Right kidney (tissue), 1 donor: Measurements from ENCODE around the gene ADAMTS8.

ENCODE experiments used
- DNase-seq: peaks from one replicate; pipeline ENCODE4 v3.0.0-alpha.2; 2016

ADAMTS8 gene

GRCh38 chr11:130420478-130421198 is 7.8 kb downstream of the ADAMTS8 start:
- no peak for DNase-seq

DNA sequence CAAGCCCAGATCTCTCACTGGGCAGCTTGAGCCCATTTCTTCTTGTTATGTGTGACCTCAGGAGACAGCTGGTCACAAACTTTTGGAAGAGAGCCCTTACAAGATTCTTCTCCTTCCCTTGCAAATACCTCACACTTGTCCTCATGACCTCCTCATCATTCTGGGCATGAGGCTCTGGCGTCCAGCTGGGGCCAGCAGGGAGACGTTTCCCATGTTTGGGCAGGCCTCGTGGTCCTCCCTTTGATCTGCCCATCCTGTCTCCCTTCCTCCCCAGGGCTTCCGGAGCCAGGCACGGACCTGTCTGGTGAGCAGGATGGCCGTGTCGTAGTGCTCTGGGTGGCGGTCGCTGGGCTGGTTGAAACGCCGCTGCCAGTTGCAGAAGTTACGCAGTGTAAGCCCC is 9.7 kb downstream of the ADAMTS8 start:
- no peak for DNase-seq

GRCh38 chr11:130418210-130418609 is 10.2 kb downstream of the ADAMTS8 start:
- no peak for DNase-seq

DNA sequence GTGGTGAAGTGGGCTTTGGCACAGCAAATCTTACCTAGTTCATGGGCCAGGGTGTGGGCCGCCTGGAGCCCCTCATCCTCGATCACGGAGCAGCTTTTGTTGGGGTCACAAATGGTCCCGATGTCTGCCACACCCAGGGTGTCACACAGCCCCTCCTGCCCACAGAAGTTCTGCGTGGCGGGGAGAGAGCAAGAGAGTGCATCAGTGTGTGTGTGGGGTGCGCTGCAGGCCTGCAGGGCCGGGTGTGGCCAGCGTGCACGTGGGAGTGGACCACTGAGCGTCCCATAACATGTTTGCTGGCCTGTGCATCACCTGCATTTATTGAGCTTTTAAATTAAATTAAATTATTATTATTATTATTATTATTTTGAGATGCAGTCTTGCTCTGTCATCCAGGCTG is 11.5 kb downstream of the ADAMTS8 start:
- DNase-seq: no peak

DNA sequence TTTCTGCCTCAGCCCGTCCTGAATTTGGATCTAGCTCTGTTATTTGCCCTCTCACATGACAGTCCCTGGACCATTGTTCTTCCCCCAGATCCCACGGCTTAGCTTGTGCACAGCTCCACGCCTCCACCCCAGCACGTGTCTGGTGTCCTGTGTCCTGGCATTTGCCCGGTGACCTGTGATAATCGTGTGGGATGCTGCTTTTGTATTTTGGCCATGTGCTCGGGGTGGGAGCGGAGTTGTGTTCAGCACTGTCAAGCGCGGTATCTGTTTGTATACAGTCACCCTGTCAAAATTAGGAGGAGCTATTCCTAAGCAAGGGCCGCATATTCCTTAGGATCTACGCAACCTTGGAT is 11.9 kb downstream of the ADAMTS8 start:
- DNase-seq: no peak

GRCh38 chr11:130415731-130416529 is 12.5 kb downstream of the ADAMTS8 start:
- DNase-seq: peak; percentile 52

DNA sequence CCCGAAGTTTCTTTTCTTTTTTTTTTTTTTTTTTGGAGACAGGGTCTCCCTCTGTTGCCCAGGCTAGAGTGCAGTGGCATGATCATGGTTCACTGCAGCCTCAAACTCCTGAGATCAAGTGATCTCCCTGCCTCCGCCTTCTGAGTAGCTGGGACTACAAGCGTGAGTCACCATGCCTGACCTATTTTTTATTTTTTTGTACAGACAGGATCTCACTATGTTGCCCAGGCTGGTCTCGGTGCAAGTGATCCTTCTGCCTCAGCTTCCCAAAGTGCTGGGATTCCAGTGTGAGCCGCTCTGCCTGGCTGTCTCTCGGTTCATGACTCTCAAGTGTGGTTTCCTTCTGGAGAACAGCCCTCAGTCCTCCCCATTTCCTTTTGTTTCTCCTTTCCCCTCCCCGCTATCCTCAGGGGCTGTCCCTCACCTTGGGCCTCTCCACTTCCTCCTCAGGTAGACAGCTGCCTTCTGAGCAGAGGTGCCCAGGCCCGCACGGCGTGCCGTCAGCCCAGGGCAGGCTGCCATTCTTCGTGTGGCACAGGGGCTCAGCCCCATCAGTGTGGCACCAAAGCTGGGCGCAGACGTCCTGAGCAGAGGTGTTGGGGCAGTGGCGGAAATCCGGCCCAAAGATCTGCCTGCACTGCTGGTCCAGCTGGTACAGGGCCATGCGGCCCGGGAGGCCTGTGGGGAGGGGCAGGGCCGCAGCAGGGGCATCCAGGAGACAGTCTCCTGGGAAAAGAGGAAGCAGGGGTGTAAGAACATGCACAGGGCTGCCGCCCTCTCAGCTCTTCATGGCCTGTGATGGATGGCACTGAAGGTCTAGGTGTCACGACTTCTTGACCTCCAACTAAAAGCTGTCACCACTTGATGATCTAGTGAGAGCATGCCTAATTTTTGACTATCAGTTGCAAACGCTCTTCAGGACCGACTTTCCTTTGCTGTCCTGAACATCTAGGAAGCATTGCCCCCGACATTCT is 14.0 kb downstream of the ADAMTS8 start:
- DNase-seq: no peak

GRCh38 chr11:130413405-130414106 is 14.9 kb downstream of the ADAMTS8 start:
- DNase-seq: no peak

GRCh38 chr11:130411223-130411622 is 17.2 kb downstream of the ADAMTS8 start:
- DNase-seq: no peak

GRCh38 chr11:130409594-130410388 is 18.6 kb downstream of the ADAMTS8 start:
- DNase-seq: no peak

DNA sequence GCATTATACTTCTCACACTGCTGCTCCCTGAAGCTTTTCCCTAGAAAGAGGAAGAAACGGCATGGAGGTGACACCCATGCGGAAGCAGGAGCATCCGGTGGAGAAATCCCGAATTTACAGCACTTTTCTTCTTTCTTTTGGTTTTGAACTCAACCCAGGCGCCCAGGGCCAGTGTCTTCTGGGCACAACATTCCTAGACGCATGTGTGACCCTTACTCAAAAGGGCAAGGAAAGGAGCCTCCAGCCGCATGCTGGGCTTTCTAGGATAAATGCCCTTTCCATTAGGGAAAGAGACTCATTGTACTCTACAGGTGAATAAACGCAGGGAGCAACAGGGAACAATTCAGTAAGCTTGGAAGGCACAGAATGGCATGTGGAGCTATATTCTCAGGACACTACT is 19.5 kb downstream of the ADAMTS8 start:
- DNase-seq: no peak

DNA sequence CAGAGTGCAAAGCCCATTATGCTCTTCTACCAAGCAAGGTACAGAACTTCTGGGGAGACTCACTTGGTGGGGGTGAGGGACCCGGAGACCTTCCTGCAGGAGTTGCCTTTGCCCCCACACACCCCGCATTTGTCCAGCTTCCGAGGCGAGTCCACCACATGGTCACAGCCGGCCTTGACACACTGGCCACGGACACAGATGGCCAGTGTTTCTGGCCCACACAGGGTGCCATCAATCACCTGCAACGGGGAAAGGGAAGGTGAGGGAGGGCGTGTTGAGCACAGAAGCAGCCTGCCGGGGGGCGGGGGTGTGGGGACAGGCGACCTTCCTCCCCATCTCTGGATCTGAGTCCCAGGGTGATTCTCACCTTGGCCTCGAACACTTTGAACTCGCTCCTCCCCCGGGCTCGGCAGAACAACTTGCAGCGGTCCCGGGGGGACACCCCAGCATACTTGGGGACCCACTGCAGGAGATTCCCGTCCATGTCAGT is 20.0 kb downstream of the ADAMTS8 start:
- no peak for DNase-seq

GRCh38 chr11:130407978-130408377 is 20.4 kb downstream of the ADAMTS8 start:
- no peak for DNase-seq

GRCh38 chr11:130405428-130405827 is 23.0 kb downstream of the ADAMTS8 start:
- DNase-seq: no peak

DNA sequence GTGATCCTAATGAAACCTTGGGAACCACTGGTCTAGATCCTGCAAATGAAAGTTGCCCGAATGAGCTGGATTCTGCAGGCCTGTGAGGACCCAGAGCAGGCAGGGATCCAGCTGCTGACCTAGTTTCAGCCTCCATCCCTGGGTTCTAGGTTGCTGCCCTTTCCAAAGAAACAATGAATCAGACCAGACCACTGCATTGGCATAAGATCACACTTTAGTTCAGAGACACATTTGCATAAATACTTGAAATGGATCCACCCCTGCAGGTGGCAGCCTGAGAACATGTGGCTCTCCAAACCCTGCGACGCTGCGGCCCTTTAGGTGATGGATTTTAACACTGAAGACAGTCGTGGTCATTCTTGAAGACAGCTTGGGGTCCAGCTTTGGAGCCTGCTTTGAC is 23.7 kb downstream of the ADAMTS8 start:
- no peak for DNase-seq

DNA sequence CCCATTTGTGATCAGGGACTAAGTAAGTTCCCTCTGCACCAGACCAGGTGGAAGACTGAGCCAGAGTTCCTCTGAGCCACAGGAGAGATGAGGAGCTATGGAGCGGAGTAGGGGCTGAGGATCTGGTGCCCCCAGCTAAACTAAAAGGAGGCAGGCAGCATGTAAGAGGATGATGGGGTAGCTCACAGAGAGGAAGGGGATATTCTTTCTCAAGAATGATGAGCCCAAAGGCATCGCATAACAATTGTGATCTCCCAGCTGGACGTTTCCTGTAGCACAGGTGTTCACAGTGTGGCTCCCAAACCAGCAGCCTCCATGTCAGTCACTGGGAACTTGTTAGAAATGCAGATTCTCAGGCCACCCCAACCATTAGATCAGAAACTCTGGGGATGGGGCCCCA is 24.4 kb downstream of the ADAMTS8 start:
- DNase-seq: no peak

- DNase-seq: peak; percentile 54
Observed at GRCh38 chr11:130403271-130403804, 25.1 kb downstream of the ADAMTS8 start.

DNA sequence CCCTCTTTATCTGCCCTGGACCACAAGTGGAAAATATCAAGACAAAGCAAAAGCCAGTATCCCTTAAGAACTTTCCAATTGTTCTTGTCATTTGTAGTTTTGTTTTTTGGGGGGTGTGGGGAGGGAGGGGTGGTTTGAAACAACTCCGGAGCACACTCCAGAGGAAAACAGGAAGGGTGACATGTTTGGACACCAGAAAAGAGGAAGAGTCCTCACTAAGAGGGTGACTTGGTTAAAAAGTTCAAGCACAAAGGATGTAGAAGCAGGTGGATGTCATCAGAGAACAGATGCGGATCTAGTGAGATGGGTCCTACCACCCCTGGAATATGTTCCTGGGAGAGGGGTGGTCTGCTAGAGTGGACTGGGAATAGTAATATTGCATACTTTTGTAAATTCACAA is 25.8 kb downstream of the ADAMTS8 start:
- no peak for DNase-seq

DNA sequence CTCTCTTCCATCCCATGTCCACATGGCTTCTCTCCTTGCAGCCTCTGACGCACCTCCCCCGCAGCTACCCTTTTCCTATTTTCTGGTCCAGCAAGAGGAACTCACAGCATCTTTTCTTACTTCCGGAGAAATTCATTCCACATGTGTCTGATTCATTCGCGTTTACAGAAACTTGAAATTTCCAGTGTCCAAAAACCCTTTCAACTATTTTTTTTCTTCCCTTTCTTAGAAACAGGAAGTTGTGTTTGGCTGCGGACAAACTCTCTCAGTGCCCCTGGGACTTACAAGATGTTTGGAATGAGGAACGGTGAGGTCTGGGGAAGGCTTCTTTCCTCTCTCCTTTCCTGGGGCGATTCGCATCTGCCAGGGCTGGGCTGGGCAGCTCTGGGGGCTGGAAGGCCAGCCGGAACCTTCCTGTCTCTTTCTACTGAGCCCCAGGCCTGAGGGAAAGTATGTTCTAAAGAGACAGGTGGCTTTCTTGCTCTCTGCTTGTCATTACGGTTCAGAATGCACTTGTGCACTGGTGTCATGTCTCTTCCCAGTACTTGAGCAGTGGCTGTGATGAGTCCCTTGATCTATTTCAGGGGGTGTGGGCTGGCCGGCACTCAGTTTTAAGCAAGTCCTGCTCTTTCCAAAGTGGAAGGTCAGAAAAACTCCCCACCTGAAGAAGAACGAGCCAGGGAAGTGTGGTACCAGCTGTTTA is 27.5 kb downstream of the ADAMTS8 start:
- no peak for DNase-seq

- no peak for DNase-seq
Observed at GRCh38 chr11:130399196-130399595, 29.2 kb downstream of the ADAMTS8 start.
